Measurements from ENCODE around the gene ESRP2. TPM values are rescaled to one million over a fixed set of nuclear protein-coding genes. Genes with fewer than 3 reads are reported as not detected.

ESRP2 gene
- total RNA-seq, 2 donors from 2014 or later, result 2.0 to 9.1 TPM

DNA sequence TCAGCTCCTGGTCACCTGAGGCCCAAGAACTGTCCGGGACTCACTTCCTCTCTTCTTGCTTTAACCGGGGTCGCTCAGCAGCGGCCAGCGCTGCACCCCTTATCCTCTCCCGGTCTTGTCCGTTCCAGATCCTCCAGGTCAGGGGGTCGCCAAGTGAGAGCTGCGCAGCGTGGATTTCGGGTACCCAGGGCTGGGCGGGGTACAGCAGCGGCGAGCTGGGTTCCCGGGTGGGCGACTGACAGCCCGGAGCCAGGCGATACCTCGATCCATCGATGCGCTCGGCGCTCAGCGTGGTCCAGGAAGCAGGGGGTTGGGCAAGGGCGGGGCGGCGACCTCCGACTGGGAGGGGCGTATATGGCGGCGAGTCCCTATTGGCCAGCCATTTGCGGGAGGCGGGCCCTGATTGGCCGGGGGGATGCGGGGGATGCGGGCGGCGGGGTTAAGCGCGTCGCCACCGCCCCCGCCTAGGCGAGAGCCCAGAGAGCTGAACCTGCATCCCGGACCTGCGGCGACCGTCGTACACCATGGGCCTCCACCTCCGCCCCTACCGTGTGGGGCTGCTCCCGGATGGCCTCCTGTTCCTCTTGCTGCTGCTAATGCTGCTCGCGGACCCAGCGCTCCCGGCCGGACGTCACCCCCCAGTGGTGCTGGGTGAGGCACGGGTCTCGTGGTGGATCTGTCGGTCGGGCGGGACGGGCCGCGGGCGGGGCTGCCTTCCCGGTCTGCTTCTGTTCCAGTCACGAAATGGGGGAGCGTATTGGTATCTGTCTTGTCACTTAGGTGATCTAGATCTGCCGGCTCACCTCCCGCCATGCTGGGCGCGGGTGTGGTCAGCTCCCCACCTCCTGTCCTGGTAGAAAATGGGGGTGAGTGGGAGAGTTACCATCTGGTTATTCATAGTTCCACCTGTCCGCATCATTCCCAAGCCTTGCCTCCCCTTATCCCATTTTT, 9.3 kb upstream of the ESRP2 start, which contains the start of gene PLA2G15:
Gene PLA2G15, plus strand, starts transcription at position 471 of the 951 bp plus-strand sequence. Its CDS starts 54 bp downstream, at position 525.
- peak; percentile 90 for ATAC-seq (ENCODE audit: insufficient number of reproducible peaks, low FRiP score, low read depth)
- TF ChIP-seq, protein P1, sequence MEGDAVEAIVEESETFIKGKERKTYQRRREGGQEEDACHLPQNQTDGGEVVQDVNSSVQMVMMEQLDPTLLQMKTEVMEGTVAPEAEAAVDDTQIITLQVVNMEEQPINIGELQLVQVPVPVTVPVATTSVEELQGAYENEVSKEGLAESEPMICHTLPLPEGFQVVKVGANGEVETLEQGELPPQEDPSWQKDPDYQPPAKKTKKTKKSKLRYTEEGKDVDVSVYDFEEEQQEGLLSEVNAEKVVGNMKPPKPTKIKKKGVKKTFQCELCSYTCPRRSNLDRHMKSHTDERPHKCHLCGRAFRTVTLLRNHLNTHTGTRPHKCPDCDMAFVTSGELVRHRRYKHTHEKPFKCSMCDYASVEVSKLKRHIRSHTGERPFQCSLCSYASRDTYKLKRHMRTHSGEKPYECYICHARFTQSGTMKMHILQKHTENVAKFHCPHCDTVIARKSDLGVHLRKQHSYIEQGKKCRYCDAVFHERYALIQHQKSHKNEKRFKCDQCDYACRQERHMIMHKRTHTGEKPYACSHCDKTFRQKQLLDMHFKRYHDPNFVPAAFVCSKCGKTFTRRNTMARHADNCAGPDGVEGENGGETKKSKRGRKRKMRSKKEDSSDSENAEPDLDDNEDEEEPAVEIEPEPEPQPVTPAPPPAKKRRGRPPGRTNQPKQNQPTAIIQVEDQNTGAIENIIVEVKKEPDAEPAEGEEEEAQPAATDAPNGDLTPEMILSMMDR (IDR thresholded peaks at IDR 0.05), result no peak
- Histone ChIP-seq H3K27ac (peak within 1 kb of the TSS; percentile 31 to 78), H3K36me3 (peaks cover 7% of the 10 kb centered on the region), H3K9me3 (no peaks in the 10 kb centered on the region), H3K4me1 (ENCODE audit: control insufficient read depth in 1 of 2, low read depth in 2 of 2) (peaks cover 32 to 44% of the 10 kb centered on the region in 2 donors), H3K27me3 (replicated peaks; ENCODE audit: insufficient read depth) (no peaks in the 10 kb centered on the region), H3K4me3 (peak within 1 kb of the TSS; percentile 78)
- peak; percentile 87 for DNase-seq (ENCODE audit: low spot score)

- H3K4me1 ChIP-seq (ENCODE audit: control insufficient read depth in 1 of 2, low read depth in 2 of 2), result peaks cover 32 to 44% of the 10 kb centered on the region in 2 donors
- H3K36me3 ChIP-seq, result peaks cover 6% of the 10 kb centered on the region
- H3K27me3 ChIP-seq (replicated peaks; ENCODE audit: insufficient read depth), result no peaks in the 10 kb centered on the region
- peak overlapping the region; percentile 78 for H3K4me3 ChIP-seq
- no peaks in the 10 kb centered on the region for H3K9me3 ChIP-seq
- DNase-seq (ENCODE audit: low spot score), result no peak
- no peak overlapping the region for H3K27ac ChIP-seq
- TF ChIP-seq, protein P1 (IDR thresholded peaks at IDR 0.05), result no peak
- ATAC-seq (ENCODE audit: insufficient number of reproducible peaks, low FRiP score, low read depth), result no peak
These were observed 8.6 kb upstream of the ESRP2 start for GRCh38 chr16:68244481-68244902.

DNA sequence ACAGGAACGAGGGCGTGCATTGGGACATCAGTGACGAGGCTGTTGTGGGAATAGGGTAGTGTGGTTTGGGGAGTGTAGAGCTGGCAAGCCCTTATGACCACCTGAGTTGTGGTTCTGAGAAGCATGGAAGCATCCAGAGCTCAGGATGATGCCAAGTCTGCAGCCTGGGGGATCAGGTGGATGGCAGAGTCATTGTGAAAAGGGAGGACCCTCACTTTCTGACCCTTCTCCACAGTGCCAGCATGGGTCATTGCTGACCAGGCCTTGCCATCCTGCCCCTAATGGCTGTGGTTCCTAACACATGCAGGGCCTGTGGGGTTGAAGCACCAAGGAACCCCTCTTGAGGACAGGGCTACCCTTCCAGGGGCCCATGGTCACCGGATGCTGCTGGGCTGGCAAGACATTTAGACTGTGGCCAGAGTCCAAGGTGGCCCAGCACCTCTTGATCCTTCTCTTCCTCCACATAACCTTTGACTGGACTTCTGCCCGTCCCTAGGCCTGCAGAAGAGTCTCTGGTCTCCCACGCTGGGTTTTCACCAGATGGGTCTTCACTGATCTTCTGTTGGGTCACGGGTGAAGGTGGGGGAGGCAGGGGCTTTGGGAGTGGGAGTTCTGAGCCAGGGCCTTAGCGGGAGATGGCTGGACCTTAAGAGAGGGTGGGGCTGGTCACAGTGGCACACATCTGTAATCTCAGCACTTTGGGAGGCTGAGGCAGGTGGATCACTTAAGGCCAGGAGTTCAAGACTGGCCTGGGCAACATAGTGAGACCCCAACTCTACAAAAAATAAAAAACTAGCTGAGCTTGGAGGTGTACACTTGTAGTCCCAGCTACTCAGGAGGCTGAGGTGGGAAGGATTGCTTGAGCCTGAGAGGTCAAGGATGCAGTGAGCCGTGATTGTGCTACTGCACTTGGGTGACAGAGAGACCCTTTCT, 7.3 kb upstream of the ESRP2 start:
- no peaks in the 10 kb centered on the region for H3K9me3 ChIP-seq
- H3K4me3 ChIP-seq, result no peak overlapping the region
- H3K27ac ChIP-seq, result no peak overlapping the region
- TF ChIP-seq, protein P1 (IDR thresholded peaks at IDR 0.05), result no peak
- H3K27me3 ChIP-seq (replicated peaks; ENCODE audit: insufficient read depth), result no peaks in the 10 kb centered on the region
- H3K36me3 ChIP-seq, result no peaks in the 10 kb centered on the region
- H3K4me1 ChIP-seq (ENCODE audit: control insufficient read depth in 1 of 2, low read depth in 2 of 2), result peaks cover 27 to 33% of the 10 kb centered on the region in 2 donors
- DNase-seq (ENCODE audit: low spot score) (no peak), ATAC-seq (ENCODE audit: insufficient number of reproducible peaks, low FRiP score, low read depth) (no peak)

- Histone ChIP-seq H3K4me1 (ENCODE audit: control insufficient read depth in 1 of 2, low read depth in 2 of 2) (peaks cover 16 to 23% of the 10 kb centered on the region in 2 donors), H3K27ac (no peak overlapping the region), H3K4me3 (no peak overlapping the region), H3K9me3 (no peaks in the 10 kb centered on the region), H3K27me3 (replicated peaks; ENCODE audit: insufficient read depth) (no peaks in the 10 kb centered on the region), H3K36me3 (no peaks in the 10 kb centered on the region)
- DNase-seq (ENCODE audit: low spot score) (no peak), ATAC-seq (ENCODE audit: insufficient number of reproducible peaks, low FRiP score, low read depth) (no peak)
- TF ChIP-seq, protein P1 (IDR thresholded peaks at IDR 0.05), result no peak
These were observed 6.2 kb upstream of the ESRP2 start for GRCh38 chr16:68242085-68242484.

- H3K27ac ChIP-seq, result peak overlapping the region; percentile 82 to 87
- no peaks in the 10 kb centered on the region for H3K36me3 ChIP-seq
- peaks cover 8 to 18% of the 10 kb centered on the region in 2 donors for H3K4me1 ChIP-seq (ENCODE audit: control insufficient read depth in 1 of 2, low read depth in 2 of 2)
- DNase-seq (ENCODE audit: low spot score) (no peak), ATAC-seq (ENCODE audit: insufficient number of reproducible peaks, low FRiP score, low read depth) (no peak)
- no peaks in the 10 kb centered on the region for H3K9me3 ChIP-seq
- H3K4me3 ChIP-seq, result peak overlapping the region; percentile 80
- H3K27me3 ChIP-seq (replicated peaks; ENCODE audit: insufficient read depth), result no peaks in the 10 kb centered on the region
- TF ChIP-seq, protein P1 (IDR thresholded peaks at IDR 0.05), result no peak
These were observed 2.1 kb upstream of the ESRP2 start for GRCh38 chr16:68238029-68238345.
